GM12892 (cell line): ENCODE data around the gene DNASE1L3.

Experiments used
- POLR2A ChIP-seq: IDR thresholded peaks from 2 replicates; pipeline ENCODE4 v1.6.1; 2011; ENCODE audit warnings: low read depth, low read length, control low read depth
- TAF1 ChIP-seq: IDR thresholded peaks from 2 replicates; pipeline ENCODE4 v1.6.1; 2011; ENCODE audit warnings: low read depth, mild to moderate bottlenecking, control low read depth, low read length, borderline replicate concordance

DNA sequence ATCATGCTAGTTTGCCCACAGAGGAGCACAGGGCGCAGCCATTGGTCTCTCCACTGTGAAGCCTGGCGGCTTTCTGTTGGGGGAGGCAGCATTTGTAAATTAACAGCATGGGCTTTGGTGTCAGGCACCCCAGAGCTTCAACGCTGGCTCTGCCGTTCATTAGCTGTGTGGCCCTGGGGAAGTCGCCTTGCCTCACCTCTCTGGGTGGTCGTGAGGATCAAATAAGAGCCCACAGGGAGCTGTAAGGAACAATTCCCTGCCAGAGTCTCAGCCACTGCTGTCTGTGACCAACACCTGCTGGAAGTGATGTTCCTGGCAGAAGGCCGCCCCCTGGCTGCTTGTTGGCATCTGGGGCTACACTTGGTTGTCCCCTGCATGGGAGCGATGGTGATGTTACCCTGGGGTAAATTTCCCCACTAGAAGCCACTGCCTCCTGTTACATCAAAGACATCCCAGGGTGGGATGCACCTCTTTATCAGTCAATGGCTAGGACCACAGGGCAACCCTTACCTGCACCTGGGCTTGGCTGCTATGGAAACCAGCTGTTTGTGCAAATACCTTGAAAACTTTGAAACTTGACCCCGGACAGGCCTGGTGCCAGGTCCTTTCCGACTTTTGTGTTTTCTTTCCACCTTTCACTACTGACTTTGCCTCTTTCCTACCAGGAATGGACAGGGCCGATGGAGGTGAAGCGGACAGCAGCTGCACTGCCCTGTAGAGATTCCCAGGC is 36.9 kb downstream of the DNASE1L3 start:
- TF ChIP-seq TAF1 (no peak), POLR2A (no peak)
